ENCODE data around the gene VAMP5. TPM values are rescaled to one million over a fixed set of nuclear protein-coding genes. Genes with fewer than 3 reads are reported as not detected.

VAMP5 gene
- total RNA-seq, 2 donors from 2014 or later: 27.1 to 42.8 TPM

DNA sequence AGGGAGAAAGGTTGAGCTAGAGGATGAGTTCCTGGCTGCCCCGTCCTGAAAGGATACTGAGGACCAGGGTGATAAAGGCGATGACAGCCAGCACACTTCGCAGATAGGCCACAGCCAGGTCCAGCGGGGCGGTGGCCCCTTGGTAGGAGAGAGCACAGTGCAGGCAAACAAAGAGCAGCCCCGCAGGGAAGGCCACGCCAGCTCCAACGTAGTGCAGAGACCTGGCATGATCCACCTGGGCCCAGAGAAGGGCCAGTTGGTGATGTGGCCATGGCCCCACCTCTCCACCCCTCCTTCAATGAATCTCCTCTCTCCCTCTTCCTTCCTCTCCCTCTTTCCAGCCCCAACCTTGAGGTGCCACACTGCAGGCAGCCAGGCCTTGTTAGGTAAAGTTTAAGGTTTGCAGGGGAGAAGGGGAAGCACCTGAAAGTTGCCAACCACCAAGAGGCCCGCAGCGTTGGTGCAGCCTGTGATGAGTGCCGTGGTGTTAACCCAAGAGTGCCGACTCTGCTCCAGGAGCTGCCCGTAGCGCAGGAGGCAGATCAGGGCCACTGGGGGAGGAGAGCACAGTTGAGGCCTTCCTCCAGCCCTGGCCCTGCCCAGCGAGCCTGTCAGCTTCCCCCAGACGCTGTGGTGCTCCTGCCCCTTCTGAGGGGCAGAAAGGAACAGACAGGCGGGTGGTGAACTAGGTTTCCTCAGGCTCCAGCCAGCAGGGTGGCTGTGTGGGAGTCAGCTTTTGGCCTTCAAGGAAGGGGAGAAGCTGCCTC lies 15.4 kb downstream of the VAMP5 start:
- Histone ChIP-seq H3K36me3 (peaks cover 15% of the 10 kb centered on the region), H3K4me1 (ENCODE audit: control insufficient read depth in 1 of 2, low read depth in 2 of 2) (peaks cover 26 to 45% of the 10 kb centered on the region in 2 donors), H3K27ac (no peak overlapping the region), H3K9me3 (no peaks in the 10 kb centered on the region), H3K4me3 (no peak overlapping the region), H3K27me3 (replicated peaks; ENCODE audit: insufficient read depth) (no peaks in the 10 kb centered on the region)
- DNase-seq (ENCODE audit: low spot score): no peak
- TF ChIP-seq, protein P1, sequence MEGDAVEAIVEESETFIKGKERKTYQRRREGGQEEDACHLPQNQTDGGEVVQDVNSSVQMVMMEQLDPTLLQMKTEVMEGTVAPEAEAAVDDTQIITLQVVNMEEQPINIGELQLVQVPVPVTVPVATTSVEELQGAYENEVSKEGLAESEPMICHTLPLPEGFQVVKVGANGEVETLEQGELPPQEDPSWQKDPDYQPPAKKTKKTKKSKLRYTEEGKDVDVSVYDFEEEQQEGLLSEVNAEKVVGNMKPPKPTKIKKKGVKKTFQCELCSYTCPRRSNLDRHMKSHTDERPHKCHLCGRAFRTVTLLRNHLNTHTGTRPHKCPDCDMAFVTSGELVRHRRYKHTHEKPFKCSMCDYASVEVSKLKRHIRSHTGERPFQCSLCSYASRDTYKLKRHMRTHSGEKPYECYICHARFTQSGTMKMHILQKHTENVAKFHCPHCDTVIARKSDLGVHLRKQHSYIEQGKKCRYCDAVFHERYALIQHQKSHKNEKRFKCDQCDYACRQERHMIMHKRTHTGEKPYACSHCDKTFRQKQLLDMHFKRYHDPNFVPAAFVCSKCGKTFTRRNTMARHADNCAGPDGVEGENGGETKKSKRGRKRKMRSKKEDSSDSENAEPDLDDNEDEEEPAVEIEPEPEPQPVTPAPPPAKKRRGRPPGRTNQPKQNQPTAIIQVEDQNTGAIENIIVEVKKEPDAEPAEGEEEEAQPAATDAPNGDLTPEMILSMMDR (IDR thresholded peaks at IDR 0.05): no peak
- ATAC-seq (ENCODE audit: insufficient number of reproducible peaks, low FRiP score, low read depth): no peak

DNA sequence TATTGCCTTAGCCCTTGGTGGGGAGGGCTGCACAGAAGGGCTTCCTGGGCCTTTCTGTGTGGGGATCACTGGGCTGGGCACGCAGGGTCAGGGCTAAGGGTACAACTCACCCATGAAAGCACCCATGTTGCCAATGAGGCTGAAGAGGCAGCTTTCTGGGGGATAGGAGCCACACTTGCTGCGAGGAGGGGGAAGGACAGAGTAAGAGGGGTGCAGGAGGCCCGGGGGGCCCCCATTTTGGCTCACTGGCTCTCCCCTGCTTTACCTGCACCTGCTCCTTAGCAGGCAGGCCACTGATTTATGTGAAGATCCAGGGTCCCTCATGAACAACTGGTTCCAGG lies 16.0 kb downstream of the VAMP5 start:
- Histone ChIP-seq H3K9me3 (no peaks in the 10 kb centered on the region), H3K4me1 (ENCODE audit: control insufficient read depth in 1 of 2, low read depth in 2 of 2) (peaks cover 26 to 47% of the 10 kb centered on the region in 2 donors), H3K36me3 (peaks cover 15% of the 10 kb centered on the region), H3K27me3 (replicated peaks; ENCODE audit: insufficient read depth) (no peaks in the 10 kb centered on the region), H3K4me3 (no peak overlapping the region), H3K27ac (no peak overlapping the region)
- ATAC-seq (ENCODE audit: insufficient number of reproducible peaks, low FRiP score, low read depth): no peak
- TF ChIP-seq, protein P1 (IDR thresholded peaks at IDR 0.05): no peak
- no peak for DNase-seq (ENCODE audit: low spot score)

DNA sequence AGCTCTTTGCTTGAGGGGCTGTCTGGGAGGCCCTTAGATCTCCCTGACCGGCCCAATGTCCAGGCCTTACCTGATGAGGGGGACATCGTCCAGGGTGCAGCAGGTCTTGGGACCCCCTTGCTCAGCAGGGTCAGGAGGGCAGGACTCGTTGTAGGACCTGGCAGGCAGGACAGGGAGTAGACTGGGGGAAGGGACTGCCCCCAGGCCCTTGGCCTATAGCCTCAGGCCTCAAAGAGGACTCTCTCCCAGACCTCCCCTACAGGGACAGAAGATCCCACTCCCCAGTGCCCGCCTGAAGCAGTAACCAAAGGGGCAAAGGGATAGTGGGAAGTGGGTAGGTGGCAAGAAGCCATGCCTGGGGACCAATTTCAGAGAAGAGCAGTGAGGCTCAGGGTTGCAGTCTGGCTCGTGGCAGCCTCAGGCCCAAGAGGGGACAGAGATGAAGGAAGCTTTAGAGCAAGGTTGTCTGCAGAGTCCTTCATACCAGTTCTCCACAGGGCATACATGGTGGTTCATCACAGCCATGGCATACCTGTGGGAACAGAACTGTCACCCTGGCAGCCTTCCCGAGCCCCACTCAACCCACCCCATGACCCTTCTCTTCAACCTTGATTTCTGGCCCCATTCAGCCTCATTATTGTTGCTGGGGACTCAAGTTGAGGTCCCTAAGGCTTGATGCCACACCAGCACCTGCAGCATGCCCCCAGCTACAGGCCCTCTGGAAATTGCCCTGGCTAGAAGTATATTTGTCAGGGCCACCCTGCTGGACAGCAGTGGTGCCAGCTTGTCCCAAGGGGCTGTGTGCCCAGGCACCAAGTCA lies 16.9 kb downstream of the VAMP5 start:
- Histone ChIP-seq H3K27ac (peak overlapping the region; percentile 67 to 85), H3K9me3 (no peaks in the 10 kb centered on the region), H3K27me3 (replicated peaks; ENCODE audit: insufficient read depth) (no peaks in the 10 kb centered on the region), H3K36me3 (peaks cover 15% of the 10 kb centered on the region), H3K4me1 (ENCODE audit: control insufficient read depth in 1 of 2, low read depth in 2 of 2) (peaks cover 35 to 54% of the 10 kb centered on the region in 2 donors), H3K4me3 (peak overlapping the region; percentile 80)
- DNase-seq (ENCODE audit: low spot score) (no peak), ATAC-seq (ENCODE audit: insufficient number of reproducible peaks, low FRiP score, low read depth) (no peak)
- TF ChIP-seq, protein P1 (IDR thresholded peaks at IDR 0.05): no peak

DNA sequence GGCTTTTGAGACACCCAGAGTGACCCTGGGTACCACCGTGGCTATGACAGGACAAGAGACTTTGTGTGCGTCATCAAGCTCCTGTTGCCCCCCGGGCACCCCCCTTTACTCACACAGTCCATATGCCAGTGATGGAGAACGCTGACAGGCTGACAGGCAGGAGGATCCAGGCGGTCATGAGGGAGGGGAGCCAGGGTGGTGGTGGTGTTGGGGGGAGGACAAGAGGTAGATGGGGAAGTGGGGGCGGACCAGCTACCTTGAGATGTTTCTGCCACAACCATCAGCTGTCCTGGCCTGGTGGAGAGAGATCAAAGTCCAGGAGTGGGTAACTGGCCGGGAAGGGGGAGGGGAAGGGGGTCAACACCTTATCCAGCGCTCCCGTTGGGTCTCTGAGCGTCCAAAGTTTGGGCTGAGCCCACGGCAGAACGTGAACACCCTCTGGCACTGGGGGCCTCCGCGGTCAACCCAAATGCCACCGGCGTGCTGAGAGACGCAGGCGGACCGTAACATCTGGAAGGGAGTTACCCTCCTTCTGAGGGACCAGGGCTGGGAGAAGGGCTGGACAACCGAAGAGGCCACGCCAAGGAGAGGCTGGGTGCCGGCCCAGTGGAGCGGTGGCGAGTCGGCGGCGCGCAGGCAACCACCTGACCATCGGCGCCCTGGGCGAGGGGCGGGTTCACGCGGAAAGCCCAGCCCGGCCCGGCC lies 17.7 kb downstream of the VAMP5 start:
- DNase-seq (ENCODE audit: low spot score): no peak
- H3K4me3 ChIP-seq: peak overlapping the region; percentile 80
- TF ChIP-seq, protein P1 (IDR thresholded peaks at IDR 0.05): no peak
- H3K4me1 ChIP-seq (ENCODE audit: control insufficient read depth in 1 of 2, low read depth in 2 of 2): peaks cover 34 to 54% of the 10 kb centered on the region in 2 donors
- no peaks in the 10 kb centered on the region for H3K9me3 ChIP-seq
- peaks cover 14% of the 10 kb centered on the region for H3K36me3 ChIP-seq
- no peaks in the 10 kb centered on the region for H3K27me3 ChIP-seq (replicated peaks; ENCODE audit: insufficient read depth)
- H3K27ac ChIP-seq: peak overlapping the region; percentile 67 to 85
- peak; percentile 29 for ATAC-seq (ENCODE audit: insufficient number of reproducible peaks, low FRiP score, low read depth)

Data from thoracic aorta (tissue), 2 donors.